ENCODE measurements around the gene KIAA0513. TPM values are rescaled to one million over a fixed set of nuclear protein-coding genes. Genes with fewer than 3 reads are reported as not detected.
A peak's percentile ranks its signal among the peaks of the same experiment; 100 is the strongest.

The KIAA0513 gene
- total and polyA plus RNA-seq, 5 donors from 2014 or later: 1.5 to 7.5 (median 3.3) TPM

DNA sequence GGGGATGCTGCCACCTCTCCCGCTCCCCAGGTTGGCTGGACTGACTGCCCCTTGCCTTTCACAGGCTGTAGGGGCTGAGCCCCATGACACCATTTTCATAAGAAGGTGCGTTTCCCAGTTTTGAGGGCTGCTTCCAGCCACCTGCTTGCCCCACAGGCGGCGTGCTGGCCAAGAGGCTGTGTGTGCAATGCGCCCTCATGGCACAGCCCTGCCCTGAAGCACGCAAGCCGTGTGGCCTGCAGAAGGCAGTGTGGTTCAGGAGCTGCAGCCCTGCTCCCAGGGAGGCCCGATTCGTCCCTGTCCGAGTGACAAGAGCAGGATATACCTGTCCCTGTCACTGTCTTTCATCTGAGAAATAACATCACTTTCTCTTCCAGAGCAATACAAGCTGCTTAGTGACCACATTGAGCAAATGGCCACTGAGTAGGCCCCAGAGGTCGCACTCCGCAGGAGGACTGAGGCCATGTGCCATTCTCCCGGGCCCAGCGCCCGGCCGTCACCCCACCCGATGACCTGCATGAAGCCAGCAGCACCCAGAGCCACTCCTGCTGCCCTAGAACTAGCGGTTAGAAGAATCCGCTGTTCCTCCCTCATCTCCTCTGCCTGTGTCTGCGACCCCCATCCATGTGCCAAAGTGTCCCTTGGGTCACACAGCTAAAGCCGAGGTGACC lies 60.4 kb downstream of the KIAA0513 start:
- no peaks in the 10 kb centered on the region for H3K36me3 ChIP-seq (ENCODE audit: control insufficient read depth, insufficient read depth, low read length)
- DNase-seq (no peak), ATAC-seq (ENCODE audit: low read depth in 2 of 2) (no peak)
- H3K27me3 ChIP-seq (ENCODE audit: control insufficient read depth, insufficient read depth, low read length): no peaks in the 10 kb centered on the region
- H3K4me1 Mint-ChIP-seq: peaks cover 0 to 13% (median 2%) of the 10 kb centered on the region in 4 donors
- no peak overlapping the region for H3K4me3 ChIP-seq (ENCODE audit: low read depth, low read length)
- no peaks in the 10 kb centered on the region for H3K36me3 Mint-ChIP-seq
- no peaks in the 10 kb centered on the region for H3K27me3 Mint-ChIP-seq
- no peak overlapping the region for H3K4me3 Mint-ChIP-seq
- no peak overlapping the region for H3K27ac ChIP-seq (ENCODE audit: insufficient read depth, low read length, poor library complexity, severe bottlenecking)
- H3K4me1 ChIP-seq (ENCODE audit: control insufficient read depth, insufficient read depth, low read length, poor library complexity, severe bottlenecking): peaks cover 5% of the 10 kb centered on the region
- H3K9me3 ChIP-seq (ENCODE audit: control insufficient read depth in 2 of 2, low read length in 2 of 2): no peaks in the 10 kb centered on the region
- no peaks in the 10 kb centered on the region for H3K9me3 Mint-ChIP-seq
- no peak overlapping the region for H3K27ac Mint-ChIP-seq

GRCh38 chr16:85088570-85089199 lies 61.1 kb downstream of the KIAA0513 start:
- Mint-ChIP-seq H3K9me3 (no peaks in the 10 kb centered on the region), H3K4me3 (no peak overlapping the region), H3K27me3 (no peaks in the 10 kb centered on the region), H3K27ac (no peak overlapping the region), H3K4me1 (peaks cover 0 to 6% (median 2%) of the 10 kb centered on the region in 4 donors), H3K36me3 (no peaks in the 10 kb centered on the region)
- no peak overlapping the region for H3K4me3 ChIP-seq (ENCODE audit: low read depth, low read length)
- H3K4me1 ChIP-seq (ENCODE audit: control insufficient read depth, insufficient read depth, low read length, poor library complexity, severe bottlenecking): peaks cover 5% of the 10 kb centered on the region
- DNase-seq (no peak), ATAC-seq (ENCODE audit: low read depth in 2 of 2) (no peak)
- H3K36me3 ChIP-seq (ENCODE audit: control insufficient read depth, insufficient read depth, low read length): no peaks in the 10 kb centered on the region
- no peak overlapping the region for H3K27ac ChIP-seq (ENCODE audit: insufficient read depth, low read length, poor library complexity, severe bottlenecking)
- no peaks in the 10 kb centered on the region for H3K9me3 ChIP-seq (ENCODE audit: control insufficient read depth in 2 of 2, low read length in 2 of 2)
- no peaks in the 10 kb centered on the region for H3K27me3 ChIP-seq (ENCODE audit: control insufficient read depth, insufficient read depth, low read length)

DNA sequence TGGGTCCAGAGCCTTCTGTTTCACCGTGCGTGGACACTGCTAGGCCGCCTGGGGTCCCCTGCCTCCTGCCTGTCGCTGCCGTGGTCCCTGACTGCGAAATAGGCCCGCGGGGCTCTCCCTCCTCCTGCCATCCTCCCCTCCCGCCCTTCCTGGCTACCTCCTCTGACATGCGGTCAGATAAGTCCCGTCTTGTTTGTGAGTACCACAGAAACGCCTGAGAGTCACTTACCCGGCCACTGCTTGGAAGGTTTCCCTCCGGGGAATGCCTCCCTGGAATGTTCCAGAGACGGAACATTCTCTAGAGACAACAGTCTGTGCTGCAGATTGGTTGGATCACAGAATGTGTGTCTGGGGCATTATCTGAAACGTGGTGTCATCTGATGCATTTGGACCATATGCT lies 61.9 kb downstream of the KIAA0513 start:
- H3K4me3 ChIP-seq (ENCODE audit: low read depth, low read length): no peak overlapping the region
- H3K27me3 ChIP-seq (ENCODE audit: control insufficient read depth, insufficient read depth, low read length): no peaks in the 10 kb centered on the region
- H3K4me1 ChIP-seq (ENCODE audit: control insufficient read depth, insufficient read depth, low read length, poor library complexity, severe bottlenecking): peaks cover 5% of the 10 kb centered on the region
- no peaks in the 10 kb centered on the region for H3K36me3 Mint-ChIP-seq
- H3K27ac ChIP-seq (ENCODE audit: insufficient read depth, low read length, poor library complexity, severe bottlenecking): no peak overlapping the region
- peak overlapping the region in 1 of 4 donors; percentile 32 for H3K4me3 Mint-ChIP-seq
- no peaks in the 10 kb centered on the region for H3K27me3 Mint-ChIP-seq
- H3K27ac Mint-ChIP-seq: no peak overlapping the region
- ATAC-seq (ENCODE audit: low read depth in 2 of 2) (no peak), DNase-seq (no peak)
- H3K4me1 Mint-ChIP-seq: peaks cover 0 to 6% (median 2%) of the 10 kb centered on the region in 4 donors
- H3K36me3 ChIP-seq (ENCODE audit: control insufficient read depth, insufficient read depth, low read length): no peaks in the 10 kb centered on the region
- H3K9me3 Mint-ChIP-seq: no peaks in the 10 kb centered on the region
- H3K9me3 ChIP-seq (ENCODE audit: control insufficient read depth in 2 of 2, low read length in 2 of 2): no peaks in the 10 kb centered on the region

DNA sequence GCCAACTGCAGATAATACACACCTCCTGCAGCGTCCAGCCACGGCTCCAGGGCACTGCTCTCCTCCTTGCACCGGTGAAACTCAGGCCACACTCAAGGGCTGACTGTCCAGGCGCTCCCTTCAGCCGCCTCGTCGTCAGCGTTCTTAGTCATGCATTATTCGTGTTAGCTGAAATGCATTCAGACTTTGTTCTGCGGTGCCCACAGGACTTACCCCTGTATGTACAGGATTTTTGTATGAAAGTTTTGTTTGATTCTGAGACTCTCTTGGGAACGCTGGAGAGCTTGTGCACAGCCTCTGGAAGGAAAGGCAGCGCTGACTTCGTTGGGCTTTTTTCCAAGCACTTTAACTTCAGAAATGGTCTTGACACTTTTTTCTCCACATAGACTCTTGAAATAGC lies 62.6 kb downstream of the KIAA0513 start:
- Histone ChIP-seq H3K9me3 (ENCODE audit: control insufficient read depth in 2 of 2, low read length in 2 of 2) (no peaks in the 10 kb centered on the region), H3K27me3 (ENCODE audit: control insufficient read depth, insufficient read depth, low read length) (no peaks in the 10 kb centered on the region), H3K4me1 (ENCODE audit: control insufficient read depth, insufficient read depth, low read length, poor library complexity, severe bottlenecking) (peaks cover 5% of the 10 kb centered on the region), H3K27ac (ENCODE audit: insufficient read depth, low read length, poor library complexity, severe bottlenecking) (no peak overlapping the region), H3K36me3 (ENCODE audit: control insufficient read depth, insufficient read depth, low read length) (no peaks in the 10 kb centered on the region), H3K4me3 (ENCODE audit: low read depth, low read length) (no peak overlapping the region)
- DNase-seq: no peak
- H3K4me3 Mint-ChIP-seq: no peak overlapping the region
- no peak for ATAC-seq (ENCODE audit: low read depth in 2 of 2)
- no peak overlapping the region for H3K27ac Mint-ChIP-seq
- H3K27me3 Mint-ChIP-seq: no peaks in the 10 kb centered on the region
- H3K9me3 Mint-ChIP-seq: no peaks in the 10 kb centered on the region
- H3K4me1 Mint-ChIP-seq: peaks cover 0 to 6% (median 2%) of the 10 kb centered on the region in 4 donors
- no peaks in the 10 kb centered on the region for H3K36me3 Mint-ChIP-seq

- H3K27ac ChIP-seq (ENCODE audit: insufficient read depth, low read length, poor library complexity, severe bottlenecking): no peak overlapping the region
Measured at GRCh38 chr16:85090873-85091521, 63.4 kb downstream of the KIAA0513 start.

GRCh38 chr16:85091522-85091910 lies 63.9 kb downstream of the KIAA0513 start:
- Mint-ChIP-seq H3K27ac (peak overlapping the region in 1 of 3 donors; percentile 56), H3K4me3 (no peak overlapping the region), H3K4me1 (peaks cover 0 to 5% (median 2%) of the 10 kb centered on the region in 4 donors), H3K27me3 (no peaks in the 10 kb centered on the region), H3K9me3 (no peaks in the 10 kb centered on the region), H3K36me3 (no peaks in the 10 kb centered on the region)
- Histone ChIP-seq H3K4me3 (ENCODE audit: low read depth, low read length) (no peak overlapping the region), H3K36me3 (ENCODE audit: control insufficient read depth, insufficient read depth, low read length) (no peaks in the 10 kb centered on the region), H3K4me1 (ENCODE audit: control insufficient read depth, insufficient read depth, low read length, poor library complexity, severe bottlenecking) (peaks cover 4% of the 10 kb centered on the region), H3K27ac (ENCODE audit: insufficient read depth, low read length, poor library complexity, severe bottlenecking) (no peak overlapping the region), H3K27me3 (ENCODE audit: control insufficient read depth, insufficient read depth, low read length) (no peaks in the 10 kb centered on the region), H3K9me3 (ENCODE audit: control insufficient read depth in 2 of 2, low read length in 2 of 2) (no peaks in the 10 kb centered on the region)
- ATAC-seq (ENCODE audit: low read depth in 2 of 2) (no peak), DNase-seq (no peak)

More at GRCh38 chr16:85090873-85091521, 63.4 kb downstream of the KIAA0513 start:
- Mint-ChIP-seq H3K4me1 (peaks cover 0 to 6% (median 2%) of the 10 kb centered on the region in 4 donors), H3K4me3 (no peak overlapping the region), H3K27ac (peak overlapping the region in 1 of 3 donors; percentile 56), H3K36me3 (no peaks in the 10 kb centered on the region), H3K27me3 (no peaks in the 10 kb centered on the region), H3K9me3 (no peaks in the 10 kb centered on the region)
- no peak for ATAC-seq (ENCODE audit: low read depth in 2 of 2)
- no peaks in the 10 kb centered on the region for H3K27me3 ChIP-seq (ENCODE audit: control insufficient read depth, insufficient read depth, low read length)
- no peaks in the 10 kb centered on the region for H3K9me3 ChIP-seq (ENCODE audit: control insufficient read depth in 2 of 2, low read length in 2 of 2)
- no peak overlapping the region for H3K4me3 ChIP-seq (ENCODE audit: low read depth, low read length)
- DNase-seq: no peak
- H3K36me3 ChIP-seq (ENCODE audit: control insufficient read depth, insufficient read depth, low read length): no peaks in the 10 kb centered on the region
- H3K4me1 ChIP-seq (ENCODE audit: control insufficient read depth, insufficient read depth, low read length, poor library complexity, severe bottlenecking): peaks cover 5% of the 10 kb centered on the region

DNA sequence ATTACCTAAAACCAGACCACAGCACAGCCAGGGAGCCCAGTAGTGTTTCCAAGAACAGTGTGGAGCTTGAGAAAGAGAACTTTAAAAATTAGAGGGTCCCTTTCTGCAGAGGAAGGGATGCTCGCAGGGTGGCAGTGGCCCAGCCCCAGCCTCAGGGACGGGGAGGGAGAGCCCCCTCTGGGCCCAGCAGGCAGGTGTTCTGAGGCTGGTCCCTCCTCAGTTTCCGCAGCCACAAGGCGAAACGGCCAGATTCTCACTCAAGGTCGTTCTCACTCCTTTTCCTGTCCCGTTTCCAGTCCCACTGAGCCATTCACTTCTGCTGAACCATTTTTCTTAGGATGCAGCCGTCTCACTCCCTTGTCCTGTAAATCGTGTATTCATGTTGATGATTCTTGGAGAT lies 64.7 kb downstream of the KIAA0513 start:
- H3K27ac Mint-ChIP-seq: no peak overlapping the region
- H3K4me3 ChIP-seq (ENCODE audit: low read depth, low read length): no peak overlapping the region

More for the DNA sequence above, 64.7 kb downstream of the KIAA0513 start:
- no peaks in the 10 kb centered on the region for H3K9me3 ChIP-seq (ENCODE audit: control insufficient read depth in 2 of 2, low read length in 2 of 2)
- no peaks in the 10 kb centered on the region for H3K9me3 Mint-ChIP-seq
- DNase-seq: no peak
- H3K36me3 Mint-ChIP-seq: no peaks in the 10 kb centered on the region
- no peaks in the 10 kb centered on the region for H3K4me1 Mint-ChIP-seq
- H3K4me1 ChIP-seq (ENCODE audit: control insufficient read depth, insufficient read depth, low read length, poor library complexity, severe bottlenecking): no peaks in the 10 kb centered on the region
- no peaks in the 10 kb centered on the region for H3K27me3 ChIP-seq (ENCODE audit: control insufficient read depth, insufficient read depth, low read length)
- H3K36me3 ChIP-seq (ENCODE audit: control insufficient read depth, insufficient read depth, low read length): no peaks in the 10 kb centered on the region
- H3K4me3 Mint-ChIP-seq: no peak overlapping the region
- no peak overlapping the region for H3K27ac ChIP-seq (ENCODE audit: insufficient read depth, low read length, poor library complexity, severe bottlenecking)
- ATAC-seq (ENCODE audit: low read depth in 2 of 2): no peak
- peaks cover 4% of the 10 kb centered on the region for H3K27me3 Mint-ChIP-seq
